GM21737 (cell line): Measurements from ENCODE around the gene IMPDH1.
"Not testable (repeated sequence)": the region's sequence is repeated elsewhere in the genome, so short reads cannot be mapped to it uniquely, and the experiment has no call there.

ENCODE experiments used
- ATAC-seq: cut with Tn5 transposase; IDR thresholded peaks from one replicate; pipeline ENCODE4 v1.9.1; 2021; ENCODE audit warnings: mild to moderate bottlenecking, moderate library complexity; ENCODE audit not compliant: unreplicated experiment

The IMPDH1 gene

GRCh38 chr7:128409596-128410450 lies at the start of gene IMPDH1:
TSS of gene IMPDH1 (minus strand) at chr7:128409982. CDS start at chr7:128409901, 81 bp downstream.
- peak; percentile 72 for ATAC-seq

DNA sequence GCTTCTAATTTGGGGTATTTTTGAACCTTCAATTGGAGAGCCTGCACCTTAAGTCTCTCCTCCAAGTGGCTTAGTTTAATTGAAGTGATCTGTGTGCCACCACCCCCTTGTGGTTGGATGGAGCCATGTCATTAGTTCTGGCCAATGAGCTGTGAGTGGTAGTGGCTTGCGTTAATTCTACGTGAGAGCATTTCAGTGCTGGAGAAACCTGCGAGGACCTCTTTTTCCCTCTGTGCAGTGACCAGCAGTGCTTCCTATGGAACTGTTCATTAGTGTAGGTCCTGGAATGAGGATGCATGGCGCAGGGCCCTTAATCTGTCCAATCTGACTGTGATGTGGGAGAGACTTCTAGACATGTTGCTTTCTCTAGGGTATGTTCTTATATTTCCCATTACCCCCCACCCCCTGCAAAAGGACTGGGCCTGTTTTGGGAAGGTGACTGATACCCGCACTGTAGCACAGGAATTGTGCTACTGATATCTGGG lies 49.7 kb upstream of the IMPDH1 start:
- ATAC-seq = peak; percentile 45

GRCh38 chr7:128458956-128459355 lies 49.2 kb upstream of the IMPDH1 start:
- peak; percentile 29 for ATAC-seq

- ATAC-seq = not testable (repeated sequence)
Observed at GRCh38 chr7:128457385-128457784, 47.6 kb upstream of the IMPDH1 start.

- ATAC-seq = no peak
Observed at GRCh38 chr7:128456255-128456725, 46.5 kb upstream of the IMPDH1 start.

- ATAC-seq = peak; percentile 76
Observed at GRCh38 chr7:128455543-128456254, 45.9 kb upstream of the IMPDH1 start, which contains the start of gene HILPDA. TSS of gene HILPDA (plus strand) at chr7:128455878. CDS start at chr7:128457269, 1,391 bp downstream.

- ATAC-seq = no peak
Observed at GRCh38 chr7:128454808-128455542, 45.2 kb upstream of the IMPDH1 start.

- ATAC-seq = no peak
Observed at GRCh38 chr7:128453836-128454804, 44.3 kb upstream of the IMPDH1 start.

DNA sequence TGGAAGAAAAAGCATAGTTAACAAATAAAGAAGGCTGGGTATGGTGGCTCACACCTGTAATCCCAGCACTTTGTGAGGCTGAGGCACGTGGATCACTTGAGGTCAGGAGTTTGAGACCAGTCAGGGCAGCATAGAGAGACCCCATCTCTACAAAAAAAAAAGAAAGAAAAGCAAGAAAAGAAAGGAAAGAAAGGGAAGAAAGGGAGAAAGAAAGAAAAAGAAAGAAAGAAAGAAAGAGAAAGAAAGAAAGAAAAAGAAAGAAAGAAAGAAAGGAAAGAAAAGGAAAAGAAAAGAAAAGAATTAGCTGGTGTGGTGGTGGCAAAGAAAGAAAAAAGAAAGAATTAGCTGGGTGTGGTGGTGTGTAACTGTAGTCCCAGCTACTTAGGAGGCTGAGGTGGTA lies 42.8 kb upstream of the IMPDH1 start:
- no peak for ATAC-seq

DNA sequence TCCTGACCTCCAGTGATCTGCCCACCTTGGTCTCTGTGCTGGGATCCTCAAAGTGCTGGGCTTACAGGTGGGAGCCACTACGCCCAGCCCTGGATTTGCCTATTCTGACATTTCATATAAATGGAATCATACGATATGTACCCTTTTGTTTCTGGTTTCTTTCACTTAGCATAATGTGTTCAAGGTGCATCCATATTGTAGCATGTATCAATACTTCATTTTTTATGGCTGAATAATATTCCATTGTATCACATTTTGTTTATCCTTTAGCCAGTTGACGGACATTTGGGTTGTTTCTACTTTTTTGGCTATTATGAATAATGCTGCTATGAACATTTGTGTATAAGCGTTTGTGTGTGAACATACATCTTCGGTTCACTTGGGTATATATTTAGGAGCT lies 41.1 kb upstream of the IMPDH1 start:
- no peak for ATAC-seq

DNA sequence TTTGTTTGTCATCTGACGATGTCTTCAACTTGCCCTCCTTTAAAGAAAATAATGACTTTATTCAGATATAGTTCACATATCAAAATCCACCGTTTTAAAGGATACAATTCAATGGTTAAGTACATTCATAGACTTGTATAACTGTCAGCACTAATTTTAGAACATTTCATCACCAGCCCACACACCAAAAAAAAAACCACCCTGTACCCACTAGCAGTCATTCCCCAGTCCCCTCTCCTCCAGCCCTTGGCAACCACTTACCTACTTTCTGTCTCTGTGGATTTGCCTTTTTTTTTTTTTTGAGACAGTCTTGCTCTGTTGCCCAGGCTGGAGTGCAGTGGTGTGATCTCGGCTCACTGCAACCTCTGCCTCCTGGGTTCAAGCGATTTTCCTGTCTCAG lies 40.6 kb upstream of the IMPDH1 start:
- no peak for ATAC-seq

GRCh38 chr7:128448751-128449302 lies 39.0 kb upstream of the IMPDH1 start:
- no peak for ATAC-seq

- no peak for ATAC-seq
Observed at GRCh38 chr7:128447941-128448564, 38.3 kb upstream of the IMPDH1 start.

GRCh38 chr7:128446306-128446705 lies 36.5 kb upstream of the IMPDH1 start:
- ATAC-seq = no peak

DNA sequence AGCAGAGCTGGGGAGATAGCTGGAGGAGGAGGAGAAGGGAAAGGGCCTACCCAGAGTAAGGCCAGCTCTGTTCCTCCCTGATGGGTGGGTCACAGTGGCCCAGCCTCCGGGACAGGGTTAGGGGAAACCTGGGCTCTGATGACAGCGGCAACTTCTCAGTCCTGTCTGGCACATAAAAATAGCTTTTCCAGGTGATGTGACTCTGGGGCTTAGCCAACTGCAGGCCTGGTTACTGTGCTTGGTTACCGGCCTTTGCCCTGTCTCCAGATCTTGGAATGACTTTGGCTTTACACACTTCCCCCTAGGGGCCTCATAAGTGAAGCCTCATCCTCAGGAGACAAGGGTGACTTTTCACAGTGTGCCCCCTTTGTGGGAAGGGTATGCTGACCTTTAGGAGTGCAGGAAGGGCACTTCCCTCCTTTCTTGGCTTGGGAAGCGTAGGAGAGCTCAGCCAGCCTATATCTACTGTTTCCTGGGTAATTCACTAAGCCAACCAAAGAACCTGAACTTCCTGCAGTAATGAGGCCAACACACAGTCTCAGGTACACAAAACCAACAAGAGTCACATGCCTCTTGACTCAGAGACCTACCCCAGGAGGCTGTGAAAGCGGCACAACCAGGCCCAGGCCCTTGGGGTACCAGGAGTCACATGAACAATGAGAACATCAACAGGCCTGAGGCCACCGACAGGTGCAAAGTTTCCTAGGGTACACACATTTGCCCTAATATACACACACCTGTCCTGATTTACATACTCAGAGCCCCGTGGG lies 34.2 kb upstream of the IMPDH1 start:
- ATAC-seq = no peak

- ATAC-seq = no peak
Observed at GRCh38 chr7:128442356-128442755, 32.6 kb upstream of the IMPDH1 start.

DNA sequence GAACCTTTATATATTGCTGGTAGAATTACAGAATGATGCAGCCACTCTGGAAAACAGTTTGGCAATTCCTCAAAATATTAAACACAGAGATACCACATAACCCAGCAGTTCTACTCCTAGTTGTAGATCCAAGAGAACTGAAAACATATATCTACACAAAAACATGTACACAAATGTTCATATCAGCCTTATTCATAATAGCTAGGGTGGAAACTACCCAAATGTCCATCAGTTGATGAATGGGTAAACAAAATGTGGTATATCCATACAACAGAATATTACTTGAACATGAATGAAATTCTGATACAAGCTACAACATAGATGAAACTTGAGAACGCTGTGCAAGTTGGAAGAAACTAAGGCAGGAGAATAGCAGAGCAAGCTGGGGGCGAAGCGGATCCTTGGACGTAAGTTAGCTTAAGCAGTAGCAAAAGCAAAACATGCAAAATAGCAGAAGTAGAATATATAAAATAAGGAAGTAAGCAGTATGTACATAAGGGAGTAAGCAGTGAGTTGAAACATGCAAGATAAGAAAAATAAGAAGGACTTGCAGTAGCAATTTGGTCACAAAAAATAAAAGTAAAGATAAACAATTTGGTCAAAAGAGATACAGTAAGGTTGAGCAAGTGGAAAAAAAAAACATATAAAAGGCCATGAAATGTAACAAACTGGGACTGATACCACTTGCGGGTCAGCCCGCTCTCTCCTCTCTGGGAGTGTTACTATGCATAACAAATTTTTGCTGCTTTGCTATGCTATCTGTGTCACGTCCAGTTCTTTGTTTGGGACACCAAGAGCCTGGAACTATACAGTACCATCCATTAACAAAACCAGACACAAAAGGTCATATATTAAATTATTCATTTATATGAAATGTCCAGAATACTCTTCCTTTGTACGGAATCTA lies 27.9 kb upstream of the IMPDH1 start:
- ATAC-seq = peak; percentile 75
